K562 (cell line): ENCODE results near the gene WFIKKN1. TPM values are rescaled to one million over a fixed set of nuclear protein-coding genes. Genes with fewer than 3 reads are reported as not detected.

Experiments
- ATAC-seq: fragments of 200-7000 bp; cut with Tn5 transposase; 3 replicates; pipeline ENCODE4 v1.9.1; 2020; ENCODE audit warnings: moderate library complexity
- BruUV-seq: library from RNA; stranded (reverse); fragments of 400-500 nt; replicated peaks from 2 replicates; lab custom pipeline; 2021; lab: Mats Ljungman, UMichigan
- CTCF ChIA-PET: fragments of 300-600 bp; formaldehyde crosslinking; extraction: SDS; loops from one replicate; lab custom pipeline; 2021; ENCODE audit warnings: low intra/inter-chr PET ratio; lab: Yijun Ruan, JAX
- POLR2A ChIA-PET: fragments of 300-600, 350-650 bp; sonication (Branson Sonifier 250); formaldehyde crosslinking; extraction: SDS; loops from one replicate; lab custom pipeline; 2021; ENCODE audit warnings: antibody characterized with exemption, inconsistent platforms; lab: Yijun Ruan, JAX
- DNase-seq, 4 experiments: peaks; one replicate each; pipeline versions ENCODE4 v3.0.0 to v3.0.0-alpha.2; 2011 to 2018; ENCODE audit warnings: low spot score in 3 of 4, mixed read lengths in 3 of 4; ENCODE audit errors: extremely low read depth in 1 of 4
- FAIRE-seq: peaks from 2 replicates; lab custom pipeline; 2011; peaks lifted over from hg19 to GRCh38; lab: Jason Lieb, UNC
- H2AFZ ChIP-seq: 2 replicates; pipeline ENCODE4 v1.6.0; 2011; ENCODE audit warnings: low read depth, low read length, control low read depth, inconsistent platforms
- H3K27ac ChIP-seq: fragments of 200-600 bp; 3 replicates; pipeline ENCODE4 v1.8.0; 2011; ENCODE audit warnings: low read depth, mild to moderate bottlenecking, control low read depth, inconsistent platforms, low read length, moderate library complexity, mixed read lengths; ENCODE audit errors: extremely low read depth
- H3K27me3 ChIP-seq, 2 experiments: fragments of 300-600 bp in 1 of 2; 2 replicates in 1 of 2; 3 replicates in 1 of 2; pipeline versions ENCODE4 v1.6.0 to v1.8.0; 2011; ENCODE audit warnings: inconsistent platforms in 2 of 2, low read length in 2 of 2, mild to moderate bottlenecking in 1 of 2, mixed read lengths in 1 of 2, moderate library complexity in 1 of 2; ENCODE audit not compliant: control insufficient read depth in 2 of 2, insufficient read depth in 2 of 2
- H3K36me3 ChIP-seq: fragments of 300-600 bp; 3 replicates; pipeline ENCODE4 v1.8.0; 2011; ENCODE audit warnings: mild to moderate bottlenecking, low read length, inconsistent platforms; ENCODE audit not compliant: control insufficient read depth, insufficient read depth
- H3K4me1 ChIP-seq, 2 experiments: fragments of 200-600 bp in 1 of 2; replicated peaks in 1 of 2; 2 replicates in 1 of 2; 3 replicates in 1 of 2; pipeline versions ENCODE4 v1.5.1 to v1.8.0; 2011; ENCODE audit warnings: inconsistent platforms in 2 of 2, low read length in 2 of 2, mild to moderate bottlenecking in 1 of 2, mixed read lengths in 1 of 2, moderate library complexity in 1 of 2; ENCODE audit not compliant: control insufficient read depth in 2 of 2, insufficient read depth in 2 of 2
- H3K4me2 ChIP-seq: 2 replicates; pipeline ENCODE4 v1.6.1; 2011; ENCODE audit warnings: low read length, control low read depth, inconsistent platforms, mixed read lengths; ENCODE audit not compliant: insufficient read depth
- H3K4me3 ChIP-seq: fragments of 200-600 bp; sonication (generic), shearing (Covaris generic); 2 replicates; pipeline ENCODE4 v1.5.1; 2016; ENCODE audit warnings: control low read depth, inconsistent platforms
- H3K79me2 ChIP-seq: fragments of 200-600 bp; 3 replicates; pipeline ENCODE4 v1.8.0; 2011; ENCODE audit warnings: low read length, inconsistent platforms; ENCODE audit not compliant: control insufficient read depth, insufficient read depth
- H3K9ac ChIP-seq, 2 experiments: 2 replicates each; pipeline versions ENCODE4 v1.6.0 to v1.6.1; 2011; ENCODE audit warnings: low read depth in 2 of 2, low read length in 2 of 2, control low read depth in 1 of 2, inconsistent platforms in 1 of 2, mild to moderate bottlenecking in 1 of 2, mixed read lengths in 1 of 2; ENCODE audit not compliant: insufficient read depth in 1 of 2
- H3K9me1 ChIP-seq: one replicate; pipeline ENCODE4 v1.6.0; 2011; ENCODE audit warnings: inconsistent platforms, mild to moderate bottlenecking, low read length, moderate library complexity; ENCODE audit not compliant: control insufficient read depth, insufficient read depth
- H3K9me3 ChIP-seq: replicated peaks from 2 replicates; pipeline ENCODE4 v1.5.1; 2011; ENCODE audit warnings: low read depth, low read length, inconsistent platforms; ENCODE audit not compliant: control insufficient read depth, insufficient read depth
- H4K20me1 ChIP-seq: replicated peaks from 2 replicates; pipeline ENCODE4 v1.6.1; 2011; ENCODE audit warnings: low read length, inconsistent platforms, mixed read lengths; ENCODE audit not compliant: control insufficient read depth, insufficient read depth
- CBFA2T2 ChIP-seq: fragments of 450-650 bp; conservative IDR thresholded peaks from 2 replicates; pipeline ENCODE4 v1.6.1; 2017; ENCODE audit warnings: mild to moderate bottlenecking
- EP300 ChIP-seq: IDR thresholded peaks from 2 replicates; pipeline ENCODE4 v1.6.1; 2012; ENCODE audit warnings: low read length, improper control_type of control experiment
- FOXK1 ChIP-seq: sonication (generic); formaldehyde crosslinking; IDR thresholded peaks from 2 replicates; pipeline ENCODE4 v1.8.0; 2022; ENCODE audit warnings: missing genetic modification reagents, mild to moderate bottlenecking, borderline replicate concordance
- HNRNPL ChIP-seq: fragments of 200-400 bp; formaldehyde crosslinking; IDR thresholded peaks from 2 replicates; pipeline ENCODE4 v1.6.1; 2017; ENCODE audit warnings: low read depth, mild to moderate bottlenecking, low read length
- IRF2 ChIP-seq: sonication (generic); formaldehyde crosslinking; IDR thresholded peaks from 2 replicates; pipeline ENCODE4 v1.8.1; 2022; ENCODE audit warnings: mild to moderate bottlenecking, missing genetic modification reagents
- MAX ChIP-seq: sonication (generic); formaldehyde crosslinking; IDR thresholded peaks from 2 replicates; pipeline ENCODE4 v1.9.0; 2022; ENCODE audit warnings: mild to moderate bottlenecking, missing genetic modification reagents
- PTRF ChIP-seq: fragments of 450-650 bp; IDR thresholded peaks from 2 replicates; pipeline ENCODE4 v1.6.1; 2016; ENCODE audit warnings: mild to moderate bottlenecking, missing genetic modification characterization, missing compliant biosample characterization
- RBM22 ChIP-seq: fragments of 200-400 bp; formaldehyde crosslinking; IDR thresholded peaks from 2 replicates; pipeline ENCODE4 v1.6.1; 2018; ENCODE audit warnings: low read length, low read depth; ENCODE audit not compliant: poor library complexity, severe bottlenecking
- SETDB1 ChIP-seq: IDR thresholded peaks from one replicate; pipeline ENCODE4 v1.6.1; 2012; ENCODE audit warnings: low read length, control low read depth, inconsistent platforms
- STAT5A ChIP-seq: IDR thresholded peaks from 2 replicates; pipeline ENCODE4 v1.6.1; 2012; ENCODE audit warnings: low read length, inconsistent platforms, borderline replicate concordance
- ZBTB33 ChIP-seq: sonication (generic); formaldehyde crosslinking; IDR thresholded peaks from 2 replicates; pipeline ENCODE4 v1.8.1; 2023; ENCODE audit warnings: mild to moderate bottlenecking, missing genetic modification reagents
- ZNF561 ChIP-seq: fragments of 450-650 bp; formaldehyde crosslinking; conservative IDR thresholded peaks from 2 replicates; pipeline ENCODE4 v1.4.0; 2020; ENCODE audit warnings: mild to moderate bottlenecking, moderate library complexity
- WGBS: fragments of 100-300 bp; shearing (Covaris generic); methylation state at CpG from one replicate; pipeline ENCODE4 v1.1.6; 2016; ENCODE audit warnings: low coverage, mixed read lengths; ENCODE audit not compliant: insufficient coverage; ENCODE audit errors: missing lambda C conversion rate; 5-methylcytosine and 5-hydroxymethylcytosine counted together
- in situ Hi-C: fragments of 300-500 bp; cut with MboI; formaldehyde crosslinking; loops from 4 replicates; pipeline ENCODE4 v1.15.0; 2018; ENCODE audit warnings: inconsistent platforms, mixed read lengths
- intact Hi-C: fragments of 100-400 bp; cut with micrococcal nuclease; formaldehyde crosslinking; loops from 2 replicates; pipeline ENCODE4 v1.14.2; 2022
- polyA plus RNA-seq, 8 experiments: library from polyadenylated mRNA; depleted of rRNA in 4 of 8; stranded (reverse) in 5 of 8; unstranded in 3 of 8; fragments of >200 nt; fragmentation: Nextera tagmentation in 2 of 8; fragmentation: Illumina TruSeq in 1 of 8; extraction: Ambion mirVana in 2 of 8; extraction: Trizol in 1 of 8; gene quantifications; 2 replicates each; pipeline versions ENCODE4 v1.2.1 to v1.2.3, GENCODE V29; 2011 to 2014; ENCODE audit warnings: inconsistent platforms in 1 of 8, missing spikeins in 1 of 8
- total RNA-seq, 7 experiments: library from RNA; depleted of rRNA in 6 of 7; stranded (reverse); fragments of >200 nt in 6 of 7; fragmentation: Illumina TruSeq in 2 of 7; extraction: Trizol in 2 of 7; gene quantifications; 2 replicates each; pipeline versions ENCODE4 v1.2.1 to v1.2.3, GENCODE V29; 2011 to 2021; ENCODE audit warnings: low replicate concordance in 1 of 7

The WFIKKN1 gene
- total and polyA plus RNA-seq, 9 of the 15 experiments (the other 6 are each of a cell fraction or from before 2014, with no cell fraction given) = 0.14 to 1.1 (median 0.50) TPM; not detected in 4

- intact Hi-C loops (no loop called here), in situ Hi-C loops (no loop called here)
- BruUV-seq = no TSS peak
- Histone ChIP-seq H3K79me2 (peaks cover 10% of the 10 kb centered on the region), H3K9ac (peak overlapping the region in 1 of 2 experiments; percentile 64; a peak in 2 of 4 replicates), H3K4me2 (no peak overlapping the region), H3K9me1 (peaks cover 5% of the 10 kb centered on the region), H3K9me3 (no peaks in the 10 kb centered on the region), H3K36me3 (peaks cover 4% of the 10 kb centered on the region; the same call in 1 of the 3 replicates), H3K4me3 (no peak overlapping the region), H3K27ac (no peak overlapping the region), H2AFZ (no peak overlapping the region), H3K4me1 (peaks cover 5 to 83% of the 10 kb centered on the region in 2 experiments), H4K20me1 (peaks cover 10% of the 10 kb centered on the region; the same call in 1 of the 2 replicates), H3K27me3 (no peaks in the 10 kb centered on the region)
- no peak for TF ChIP-seq EP300
- TF ChIP-seq ZBTB33 = peak; percentile 85; the same call in 1 of the 2 replicates
- peak; percentile 7 for TF ChIP-seq RBM22
- 0 out of 2 replicates have a peak, but pooled peaks have one; percentile 9 for TF ChIP-seq MAX
- no peak for TF ChIP-seq FOXK1 (CRISPR knock-in tag)
- TF ChIP-seq STAT5A = no peak
- TF ChIP-seq CBFA2T2 = no peak
- no peak for TF ChIP-seq PTRF (tag)
- no peak for TF ChIP-seq IRF2 (CRISPR knock-in tag)
- TF ChIP-seq SETDB1 = no peak
- peak; percentile 56; the same call in 1 of the 2 replicates for TF ChIP-seq HNRNPL
- TF ChIP-seq ZNF561 (CRISPR knock-in tag) = no peak
- ATAC-seq (no peak), DNase-seq (no peak), FAIRE-seq (no peak)
- WGBS = 87% methylated on average over 17 of the region's 21 CpGs
- CTCF ChIA-PET = no interaction called here
- POLR2A ChIA-PET = interaction anchor here (0.6 to 0.8 kb wide), 3 partner anchors 16 to 363 kb away, joined by 3 to 4 read pairs (median 4); partner anchors contain the start of gene NHLRC4
These were observed 48.0 kb upstream of the WFIKKN1 start for GRCh38 chr16:582614-583331.
